Measurements from ENCODE around the gene ZBTB25. TPM values are rescaled to one million over a fixed set of nuclear protein-coding genes. Genes with fewer than 3 reads are reported as not detected.

ZBTB25 gene
- total RNA-seq, 2 donors from 2014 or later: 7.9 to 10.6 TPM

GRCh38 chr14:64504897-64505794, 1.5 kb upstream of the ZBTB25 start:
- Histone ChIP-seq H3K36me3 (replicated peaks in 1 of 2; ENCODE audit: insufficient read depth in 1 of 2, low read depth in 2 of 2) (no peaks in the 10 kb centered on the region), H3K4me3 (peak overlapping the region; percentile 36 to 59), H3K9me3 (no peaks in the 10 kb centered on the region), H3K4me1 (peaks cover 55% of the 10 kb centered on the region), H3K27me3 (no peaks in the 10 kb centered on the region), H3K27ac (peak overlapping the region; percentile 99 to 100 (median 100))
- DNase-seq: peak; percentile 89 to 93 (median 90)
- intact Hi-C loops (cut with DNase I): no loop called here
- peak; percentile 65 for ATAC-seq
- WGBS, 2 donors: 0% methylated on average over 59 to 68 of the region's 68 CpGs
- TF ChIP-seq CTCF (IDR thresholded peaks at IDR 0.05) (no peak), POLR2A (IDR thresholded peaks at IDR 0.05) (peak in 1 of 3 donors; percentile 29)

- peak within 1 kb of the TSS; percentile 99 to 100 (median 100) for H3K27ac ChIP-seq
- ATAC-seq: peak; percentile 63
- H3K27me3 ChIP-seq: no peaks in the 10 kb centered on the region
- TF ChIP-seq POLR2A (IDR thresholded peaks at IDR 0.05): peak; percentile 88 to 89 (median 89)
- TF ChIP-seq CTCF (IDR thresholded peaks at IDR 0.05): no peak
- intact Hi-C loops (cut with DNase I): no loop called here
- 0% methylated on average over 18 to 47 of the region's 63 CpGs for WGBS, 2 donors
- no peaks in the 10 kb centered on the region for H3K9me3 ChIP-seq
- H3K4me3 ChIP-seq: peak within 1 kb of the TSS; percentile 36 to 59
- peaks cover 57% of the 10 kb centered on the region for H3K4me1 ChIP-seq
- no peaks in the 10 kb centered on the region for H3K36me3 ChIP-seq (replicated peaks in 1 of 2; ENCODE audit: insufficient read depth in 1 of 2, low read depth in 2 of 2)
- peak; percentile 80 to 87 (median 82) for DNase-seq
Measured at GRCh38 chr14:64504310-64504896, 765 bp upstream of the ZBTB25 start, which contains the start of gene ZBTB1. ZBTB1 (plus strand) TSS chr14:64504770; CDS start chr14:64521505, 16,735 bp downstream.

GRCh38 chr14:64502887-64503433, 678 bp downstream of the ZBTB25 start:
- Histone ChIP-seq H3K9me3 (no peaks in the 10 kb centered on the region), H3K4me3 (peak overlapping the region; percentile 36 to 59), H3K27me3 (no peaks in the 10 kb centered on the region), H3K36me3 (replicated peaks in 1 of 2; ENCODE audit: insufficient read depth in 1 of 2, low read depth in 2 of 2) (no peaks in the 10 kb centered on the region), H3K4me1 (peaks cover 53% of the 10 kb centered on the region), H3K27ac (peak overlapping the region; percentile 99 to 100 (median 100))
- 0 to 1% methylated on average over 18 to 29 of the region's 29 CpGs for WGBS, 2 donors
- ATAC-seq (no peak), DNase-seq (peak; percentile 35 to 51 (median 42))
- TF ChIP-seq CTCF (IDR thresholded peaks at IDR 0.05): no peak
- no peak for TF ChIP-seq POLR2A (IDR thresholded peaks at IDR 0.05)
- intact Hi-C loops (cut with DNase I): no loop called here

- H3K4me1 ChIP-seq: peaks cover 49% of the 10 kb centered on the region
- 37 to 41% methylated on average over 6 of the region's 6 CpGs for WGBS, 2 donors
- DNase-seq: no peak
Measured at GRCh38 chr14:64502456-64502855, 1.2 kb downstream of the ZBTB25 start.

More at GRCh38 chr14:64502456-64502855, 1.2 kb downstream of the ZBTB25 start:
- TF ChIP-seq CTCF (IDR thresholded peaks at IDR 0.05) (no peak), POLR2A (IDR thresholded peaks at IDR 0.05) (no peak)
- Histone ChIP-seq H3K27ac (peak overlapping the region; percentile 99 to 100 (median 100)), H3K36me3 (replicated peaks in 1 of 2; ENCODE audit: insufficient read depth in 1 of 2, low read depth in 2 of 2) (no peaks in the 10 kb centered on the region), H3K4me3 (peak overlapping the region in 1 of 2 donors; percentile 36), H3K27me3 (no peaks in the 10 kb centered on the region), H3K9me3 (no peaks in the 10 kb centered on the region)
- ATAC-seq: no peak
- intact Hi-C loops (cut with DNase I): no loop called here
